GM18511 (cell line): ENCODE data around the gene PIBF1.
A peak's percentile ranks its signal among the peaks of the same experiment; 100 is the strongest.

ENCODE experiments used
- ATAC-seq: cut with Tn5 transposase; IDR thresholded peaks from one replicate; pipeline ENCODE4 v1.9.1; 2021; ENCODE audit warnings: mild to moderate bottlenecking, moderate library complexity; ENCODE audit not compliant: unreplicated experiment

The PIBF1 gene

GRCh38 chr13:73058432-73058735, 276.5 kb downstream of the PIBF1 start:
- ATAC-seq, result peak; percentile 30

GRCh38 chr13:73058736-73059459, 277.0 kb downstream of the PIBF1 start, which contains the start of gene KLF5:
Gene KLF5 (plus strand): TSS chr13:73059005. CDS start chr13:73059328, 323 bp downstream.
- peak; percentile 97 for ATAC-seq

GRCh38 chr13:73059460-73060250, 277.7 kb downstream of the PIBF1 start:
- peak; percentile 50 for ATAC-seq

GRCh38 chr13:73060251-73061160, 278.6 kb downstream of the PIBF1 start:
- no peak for ATAC-seq

- no peak for ATAC-seq
Observed at GRCh38 chr13:73061473-73061872, 279.5 kb downstream of the PIBF1 start.

- ATAC-seq, result no peak
Observed at GRCh38 chr13:73061876-73062275, 279.9 kb downstream of the PIBF1 start.

- no peak for ATAC-seq
Observed at GRCh38 chr13:73062468-73062867, 280.5 kb downstream of the PIBF1 start.

- ATAC-seq, result no peak
Observed at GRCh38 chr13:73063166-73063565, 281.2 kb downstream of the PIBF1 start.

- ATAC-seq, result no peak
Observed at GRCh38 chr13:73065036-73065435, 283.1 kb downstream of the PIBF1 start.

GRCh38 chr13:73065665-73066340, 283.9 kb downstream of the PIBF1 start:
- ATAC-seq, result no peak
